ENCODE measurements around the gene POLQ.

- TF ChIP-seq EZH2 (IDR thresholded peaks at IDR 0.05) (no peak), CTCF (IDR thresholded peaks at IDR 0.05) (no peak), EZH2phosphoT487 (IDR thresholded peaks at IDR 0.05) (no peak)
Observed at GRCh38 chr3:121504618-121505017, 41.2 kb downstream of the POLQ start.

Measured in neural progenitor cell (in vitro differentiated cells).